Transverse colon (tissue), 3 donors: ENCODE results near the gene STK11IP.

Source experiments
- EP300 ChIP-seq: sonication (generic); formaldehyde crosslinking; IDR thresholded peaks from one replicate; pipeline ENCODE4 v1.6.1; 2017; ENCODE audit warnings: antibody characterized with exemption, low read depth
- POLR2A ChIP-seq: fragments of 450-650 bp; IDR thresholded peaks from one replicate; pipeline ENCODE4 v1.6.1; 2016; ENCODE audit warnings: antibody characterized with exemption, mild to moderate bottlenecking, moderate library complexity
- TF ChIP-seq, protein P1 (sequence below), 5 experiments: fragments of 200-600 bp in 3 of 5; fragments of 450-650 bp in 2 of 5; sonication (generic) in 3 of 5; IDR thresholded peaks; 1 replicate in 2 of 5; 2 replicates in 3 of 5; pipeline ENCODE4 v1.5.1; 2016 to 2017; ENCODE audit warnings: antibody characterized with exemption in 5 of 5, inconsistent platforms in 3 of 5, mild to moderate bottlenecking in 2 of 5, moderate library complexity in 1 of 5

DNA sequence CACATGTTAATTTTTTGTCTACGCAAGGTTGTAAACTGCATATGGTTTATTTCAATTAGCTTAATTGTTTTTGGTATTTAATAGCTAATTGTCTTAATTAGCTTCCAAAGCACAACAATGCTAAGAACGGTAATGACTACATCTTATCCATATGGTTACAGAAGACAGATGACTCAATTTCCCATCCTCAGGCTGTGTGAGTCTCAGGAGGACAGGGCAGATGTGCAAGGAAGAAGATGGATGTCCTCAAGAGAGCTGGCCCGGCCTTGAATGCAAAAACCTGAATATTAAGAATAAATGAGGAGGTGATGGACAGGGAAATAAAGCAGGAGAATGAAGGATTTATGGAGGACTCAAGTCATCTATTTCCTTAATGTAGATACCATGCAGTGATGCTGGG is 61.2 kb downstream of the STK11IP start:
- no peak for TF ChIP-seq EP300
- TF ChIP-seq, protein P1, sequence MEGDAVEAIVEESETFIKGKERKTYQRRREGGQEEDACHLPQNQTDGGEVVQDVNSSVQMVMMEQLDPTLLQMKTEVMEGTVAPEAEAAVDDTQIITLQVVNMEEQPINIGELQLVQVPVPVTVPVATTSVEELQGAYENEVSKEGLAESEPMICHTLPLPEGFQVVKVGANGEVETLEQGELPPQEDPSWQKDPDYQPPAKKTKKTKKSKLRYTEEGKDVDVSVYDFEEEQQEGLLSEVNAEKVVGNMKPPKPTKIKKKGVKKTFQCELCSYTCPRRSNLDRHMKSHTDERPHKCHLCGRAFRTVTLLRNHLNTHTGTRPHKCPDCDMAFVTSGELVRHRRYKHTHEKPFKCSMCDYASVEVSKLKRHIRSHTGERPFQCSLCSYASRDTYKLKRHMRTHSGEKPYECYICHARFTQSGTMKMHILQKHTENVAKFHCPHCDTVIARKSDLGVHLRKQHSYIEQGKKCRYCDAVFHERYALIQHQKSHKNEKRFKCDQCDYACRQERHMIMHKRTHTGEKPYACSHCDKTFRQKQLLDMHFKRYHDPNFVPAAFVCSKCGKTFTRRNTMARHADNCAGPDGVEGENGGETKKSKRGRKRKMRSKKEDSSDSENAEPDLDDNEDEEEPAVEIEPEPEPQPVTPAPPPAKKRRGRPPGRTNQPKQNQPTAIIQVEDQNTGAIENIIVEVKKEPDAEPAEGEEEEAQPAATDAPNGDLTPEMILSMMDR (IDR thresholded peaks at IDR 0.05): no peak
- no peak for TF ChIP-seq POLR2A
